GM12891 (cell line): Measurements from ENCODE around the gene SLC66A1.

Experiments
- DNase-seq: peaks from one replicate; pipeline ENCODE4 v3.0.0; 2011; ENCODE audit warnings: low spot score; ENCODE audit not compliant: insufficient read length
- FAIRE-seq: peaks from 2 replicates; lab custom pipeline; 2011; peaks lifted over from hg19 to GRCh38; lab: Jason Lieb, UNC
- PAX5 ChIP-seq: IDR thresholded peaks from 2 replicates; pipeline ENCODE4 v1.6.1; 2011; ENCODE audit warnings: low read length, moderate library complexity, mild to moderate bottlenecking; ENCODE audit not compliant: insufficient read depth, severe bottlenecking
- POLR2A ChIP-seq: IDR thresholded peaks from 2 replicates; pipeline ENCODE4 v1.6.1; 2011; ENCODE audit warnings: low read depth, low read length, control low read depth
- POLR2AphosphoS5 ChIP-seq: IDR thresholded peaks from 2 replicates; pipeline ENCODE4 v1.6.1; 2011; ENCODE audit warnings: low read depth, low read length, control low read depth
- POU2F2 ChIP-seq: IDR thresholded peaks from 2 replicates; pipeline ENCODE4 v1.6.1; 2011; ENCODE audit warnings: low read depth, mild to moderate bottlenecking, control low read depth, low read length, moderate library complexity
- SPI1 ChIP-seq: IDR thresholded peaks from 2 replicates; pipeline ENCODE4 v1.6.1; 2011; ENCODE audit warnings: low read depth, low read length, control low read depth
- TAF1 ChIP-seq: IDR thresholded peaks from 2 replicates; pipeline ENCODE4 v1.6.1; 2011; ENCODE audit warnings: low read depth, low read length, control low read depth

The SLC66A1 gene

GRCh38 chr1:19325368-19325957, 13.3 kb downstream of the SLC66A1 start:
- TF ChIP-seq POLR2AphosphoS5 (no peak), POLR2A (no peak), SPI1 (no peak), POU2F2 (no peak), PAX5 (no peak), TAF1 (no peak)
- FAIRE-seq (no peak), DNase-seq (no peak)

DNA sequence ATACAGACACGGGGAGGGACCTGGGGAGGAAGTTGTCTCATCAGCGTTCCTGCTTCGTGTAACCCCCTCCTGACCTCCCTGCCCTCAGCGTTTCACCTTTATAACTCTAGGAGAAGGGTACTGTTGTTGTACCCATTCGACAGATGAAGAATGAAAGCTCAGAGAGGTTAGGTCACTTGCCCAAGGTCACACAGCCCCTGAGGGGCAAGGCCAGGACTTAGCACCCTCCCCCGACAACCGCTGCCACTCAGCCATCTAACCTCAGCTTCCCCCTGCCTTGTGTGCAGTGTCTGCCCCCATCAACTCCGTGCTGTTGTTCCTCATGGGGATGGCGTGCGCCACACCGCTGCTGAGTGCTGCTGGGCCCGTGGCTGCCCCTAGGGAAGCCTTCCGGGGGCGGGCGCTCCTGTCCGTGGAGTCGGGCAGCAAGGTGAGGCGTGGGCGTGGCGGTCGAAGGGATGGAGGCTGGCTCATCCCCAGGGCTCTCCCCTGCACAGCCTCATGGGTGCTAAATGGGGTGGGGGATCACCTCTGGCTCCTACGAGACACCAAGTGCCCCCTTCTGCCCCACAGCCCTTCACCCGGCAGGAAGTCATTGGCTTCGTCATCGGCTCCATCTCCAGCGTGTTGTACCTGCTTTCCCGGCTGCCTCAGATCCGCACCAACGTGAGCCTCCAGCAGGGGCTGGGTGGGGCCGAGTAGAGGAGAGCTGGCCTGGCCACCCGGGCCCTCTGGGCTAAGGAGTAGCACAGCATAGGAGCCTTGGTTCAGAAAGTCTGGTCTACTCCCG, 14.0 kb downstream of the SLC66A1 start:
- no peak for TF ChIP-seq POU2F2
- TF ChIP-seq SPI1, result no peak
- TF ChIP-seq TAF1, result no peak
- TF ChIP-seq POLR2AphosphoS5, result no peak
- TF ChIP-seq POLR2A, result no peak
- TF ChIP-seq PAX5, result no peak
- no peak for FAIRE-seq
- DNase-seq, result no peak

DNA sequence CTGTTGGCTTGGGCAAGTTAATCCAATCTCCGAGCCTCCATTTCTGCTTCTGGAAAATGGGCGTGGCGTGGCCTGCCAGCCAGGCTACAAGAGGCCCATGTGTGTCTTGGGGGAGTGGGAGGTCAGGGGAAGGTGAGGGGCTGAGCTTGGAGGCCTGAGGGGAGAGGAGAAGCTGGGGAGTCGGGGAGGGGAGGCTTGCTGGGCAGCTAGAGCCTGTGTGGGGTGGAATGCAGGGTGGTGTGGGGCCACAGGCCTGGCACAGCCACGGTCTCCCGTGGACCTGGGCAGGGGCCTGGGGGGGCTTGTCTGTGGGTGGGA, 14.6 kb downstream of the SLC66A1 start:
- FAIRE-seq, result no peak
- no peak for DNase-seq
- TF ChIP-seq POU2F2, result no peak
- no peak for TF ChIP-seq POLR2AphosphoS5
- no peak for TF ChIP-seq PAX5
- TF ChIP-seq SPI1, result no peak
- no peak for TF ChIP-seq POLR2A
- no peak for TF ChIP-seq TAF1

- FAIRE-seq (no peak), DNase-seq (no peak)
- TF ChIP-seq PAX5, result no peak
- TF ChIP-seq POU2F2, result no peak
- TF ChIP-seq SPI1, result no peak
- no peak for TF ChIP-seq POLR2AphosphoS5
- TF ChIP-seq POLR2A, result no peak
- TF ChIP-seq TAF1, result no peak
These were observed 15.2 kb downstream of the SLC66A1 start for GRCh38 chr1:19327301-19327700.

GRCh38 chr1:19327736-19328135, 15.6 kb downstream of the SLC66A1 start:
- FAIRE-seq (no peak), DNase-seq (no peak)
- TF ChIP-seq POLR2A (0 out of 2 replicates have a peak, but pooled peaks have one; percentile 17), POLR2AphosphoS5 (no peak), SPI1 (no peak), TAF1 (no peak)

DNA sequence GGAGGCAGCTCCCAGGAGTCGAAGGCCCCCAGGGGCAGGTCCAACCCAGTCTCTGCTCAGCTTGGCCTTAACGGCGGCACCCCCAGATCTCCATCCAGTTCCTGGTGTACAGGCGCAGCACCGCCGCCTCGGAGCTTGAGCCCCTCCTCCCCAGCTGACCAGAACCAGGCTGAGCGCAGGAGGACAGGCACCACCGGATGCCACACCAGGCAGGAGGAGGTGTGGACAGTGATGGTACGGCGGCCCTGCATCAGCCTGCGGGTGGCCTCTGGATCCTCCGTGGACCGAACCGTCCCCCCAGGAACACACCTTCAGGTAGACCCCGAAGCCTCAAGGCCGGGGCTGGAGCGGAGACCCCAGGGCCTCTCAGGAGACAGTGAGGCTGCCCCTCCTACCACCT, 16.4 kb downstream of the SLC66A1 start:
- TF ChIP-seq POLR2A, result no peak
- TF ChIP-seq SPI1, result no peak
- TF ChIP-seq POLR2AphosphoS5, result peak; percentile 57; the same call in 1 of the 2 replicates
- no peak for TF ChIP-seq PAX5
- DNase-seq (no peak), FAIRE-seq (no peak)

GRCh38 chr1:19329188-19329587, 17.1 kb downstream of the SLC66A1 start:
- no peak for FAIRE-seq
- no peak for DNase-seq
- TF ChIP-seq POLR2AphosphoS5, result no peak
- no peak for TF ChIP-seq TAF1
- TF ChIP-seq POU2F2, result no peak
- TF ChIP-seq PAX5, result no peak

GRCh38 chr1:19329611-19330010, 17.5 kb downstream of the SLC66A1 start:
- DNase-seq (no peak), FAIRE-seq (no peak)
- TF ChIP-seq PAX5, result no peak
- TF ChIP-seq SPI1, result no peak
- no peak for TF ChIP-seq POLR2AphosphoS5
- TF ChIP-seq POU2F2, result no peak

DNA sequence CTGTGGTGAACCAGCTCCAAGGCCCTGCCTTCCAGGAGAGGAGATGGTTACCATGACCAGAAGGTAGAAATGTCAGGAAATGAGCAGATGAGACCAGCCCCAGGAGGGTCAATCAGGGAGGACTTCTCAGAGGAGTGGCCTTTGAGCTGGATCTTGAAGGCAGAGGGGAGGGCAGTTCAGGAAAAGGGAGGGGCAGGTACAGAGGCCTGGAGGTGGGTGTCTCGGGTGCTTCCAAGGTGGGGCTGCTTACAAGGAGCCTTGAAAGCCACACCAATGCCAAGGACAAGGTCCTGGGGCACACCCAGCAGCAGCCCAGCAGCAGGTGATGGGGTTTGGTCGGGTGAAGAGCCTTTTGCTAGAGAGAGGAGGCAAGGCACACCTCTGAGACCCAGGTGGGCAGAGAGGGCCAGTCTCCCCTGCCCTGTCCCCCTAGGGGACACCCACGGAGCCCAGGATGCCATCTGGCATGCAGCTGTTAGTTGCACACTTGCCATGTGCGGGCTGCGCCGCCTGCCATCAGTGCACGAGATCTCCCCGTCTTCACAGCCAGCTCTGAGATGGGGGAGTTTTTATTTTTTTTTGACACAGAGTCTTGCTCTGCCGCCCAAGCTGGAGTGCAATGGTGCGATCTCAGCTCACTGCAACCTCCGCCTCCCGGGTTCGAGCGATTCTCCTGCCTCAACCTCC, 18.5 kb downstream of the SLC66A1 start:
- TF ChIP-seq TAF1 (no peak), POLR2AphosphoS5 (no peak), POLR2A (no peak), SPI1 (no peak), PAX5 (no peak), POU2F2 (no peak; the same call in 1 of the 2 replicates)
- FAIRE-seq (no peak), DNase-seq (no peak)
